HL-60 (cell line): ENCODE measurements around the gene FIGNL2.

Source experiments
- CTCF ChIP-seq: IDR thresholded peaks from one replicate; pipeline ENCODE4 v1.5.1; 2011; ENCODE audit warnings: low read length, control low read depth, inconsistent platforms; ENCODE audit not compliant: insufficient read depth
- GABPA ChIP-seq: IDR thresholded peaks from 2 replicates; pipeline ENCODE4 v1.6.1; 2012; ENCODE audit warnings: low read depth
- POLR2AphosphoS5 ChIP-seq: IDR thresholded peaks from 2 replicates; pipeline ENCODE4 v1.6.1; 2012; ENCODE audit warnings: low read depth
- SPI1 ChIP-seq: IDR thresholded peaks from 2 replicates; pipeline ENCODE4 v1.6.1; 2012; ENCODE audit warnings: low read depth, mild to moderate bottlenecking, borderline replicate concordance
- TF ChIP-seq, protein P1 (sequence below): IDR thresholded peaks from 2 replicates; pipeline ENCODE4 v1.6.1; 2012; ENCODE audit warnings: low read depth; ENCODE audit not compliant: insufficient replicate concordance

- no peak for TF ChIP-seq CTCF
- TF ChIP-seq POLR2AphosphoS5 = no peak
- TF ChIP-seq, protein P1, sequence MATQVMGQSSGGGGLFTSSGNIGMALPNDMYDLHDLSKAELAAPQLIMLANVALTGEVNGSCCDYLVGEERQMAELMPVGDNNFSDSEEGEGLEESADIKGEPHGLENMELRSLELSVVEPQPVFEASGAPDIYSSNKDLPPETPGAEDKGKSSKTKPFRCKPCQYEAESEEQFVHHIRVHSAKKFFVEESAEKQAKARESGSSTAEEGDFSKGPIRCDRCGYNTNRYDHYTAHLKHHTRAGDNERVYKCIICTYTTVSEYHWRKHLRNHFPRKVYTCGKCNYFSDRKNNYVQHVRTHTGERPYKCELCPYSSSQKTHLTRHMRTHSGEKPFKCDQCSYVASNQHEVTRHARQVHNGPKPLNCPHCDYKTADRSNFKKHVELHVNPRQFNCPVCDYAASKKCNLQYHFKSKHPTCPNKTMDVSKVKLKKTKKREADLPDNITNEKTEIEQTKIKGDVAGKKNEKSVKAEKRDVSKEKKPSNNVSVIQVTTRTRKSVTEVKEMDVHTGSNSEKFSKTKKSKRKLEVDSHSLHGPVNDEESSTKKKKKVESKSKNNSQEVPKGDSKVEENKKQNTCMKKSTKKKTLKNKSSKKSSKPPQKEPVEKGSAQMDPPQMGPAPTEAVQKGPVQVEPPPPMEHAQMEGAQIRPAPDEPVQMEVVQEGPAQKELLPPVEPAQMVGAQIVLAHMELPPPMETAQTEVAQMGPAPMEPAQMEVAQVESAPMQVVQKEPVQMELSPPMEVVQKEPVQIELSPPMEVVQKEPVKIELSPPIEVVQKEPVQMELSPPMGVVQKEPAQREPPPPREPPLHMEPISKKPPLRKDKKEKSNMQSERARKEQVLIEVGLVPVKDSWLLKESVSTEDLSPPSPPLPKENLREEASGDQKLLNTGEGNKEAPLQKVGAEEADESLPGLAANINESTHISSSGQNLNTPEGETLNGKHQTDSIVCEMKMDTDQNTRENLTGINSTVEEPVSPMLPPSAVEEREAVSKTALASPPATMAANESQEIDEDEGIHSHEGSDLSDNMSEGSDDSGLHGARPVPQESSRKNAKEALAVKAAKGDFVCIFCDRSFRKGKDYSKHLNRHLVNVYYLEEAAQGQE = no peak
- no peak for TF ChIP-seq GABPA
- no peak for TF ChIP-seq SPI1
These were observed 1.8 kb upstream of the FIGNL2 start for GRCh38 chr12:51850081-51850964.
